Suprapubic skin (tissue), 3 donors: ENCODE data around the gene C6orf120.

Experiments
- POLR2A ChIP-seq, 2 donors: fragments of 450-650 bp; IDR thresholded peaks; one replicate each; pipeline ENCODE4 v1.6.1; 2017; ENCODE audit warnings: antibody characterized with exemption in 2 of 2, mild to moderate bottlenecking in 2 of 2, moderate library complexity in 2 of 2
- TF ChIP-seq, protein P1 (sequence below), 2 donors: fragments of 200-600 bp in 1 of 2; fragments of 450-650 bp in 1 of 2; sonication (generic) in 1 of 2; IDR thresholded peaks; one replicate each; pipeline ENCODE4 v1.5.1; 2016 to 2019; ENCODE audit warnings: antibody characterized with exemption in 2 of 2, mild to moderate bottlenecking in 1 of 2, moderate library complexity in 1 of 2

GRCh38 chr6:169668203-169668847, 33.6 kb upstream of the C6orf120 start:
- TF ChIP-seq, protein P1, sequence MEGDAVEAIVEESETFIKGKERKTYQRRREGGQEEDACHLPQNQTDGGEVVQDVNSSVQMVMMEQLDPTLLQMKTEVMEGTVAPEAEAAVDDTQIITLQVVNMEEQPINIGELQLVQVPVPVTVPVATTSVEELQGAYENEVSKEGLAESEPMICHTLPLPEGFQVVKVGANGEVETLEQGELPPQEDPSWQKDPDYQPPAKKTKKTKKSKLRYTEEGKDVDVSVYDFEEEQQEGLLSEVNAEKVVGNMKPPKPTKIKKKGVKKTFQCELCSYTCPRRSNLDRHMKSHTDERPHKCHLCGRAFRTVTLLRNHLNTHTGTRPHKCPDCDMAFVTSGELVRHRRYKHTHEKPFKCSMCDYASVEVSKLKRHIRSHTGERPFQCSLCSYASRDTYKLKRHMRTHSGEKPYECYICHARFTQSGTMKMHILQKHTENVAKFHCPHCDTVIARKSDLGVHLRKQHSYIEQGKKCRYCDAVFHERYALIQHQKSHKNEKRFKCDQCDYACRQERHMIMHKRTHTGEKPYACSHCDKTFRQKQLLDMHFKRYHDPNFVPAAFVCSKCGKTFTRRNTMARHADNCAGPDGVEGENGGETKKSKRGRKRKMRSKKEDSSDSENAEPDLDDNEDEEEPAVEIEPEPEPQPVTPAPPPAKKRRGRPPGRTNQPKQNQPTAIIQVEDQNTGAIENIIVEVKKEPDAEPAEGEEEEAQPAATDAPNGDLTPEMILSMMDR (IDR thresholded peaks at IDR 0.05) = no peak
- TF ChIP-seq POLR2A (IDR thresholded peaks at IDR 0.05) = no peak
